Activated naive CD4-positive, alpha-beta T cell treated with anti-CD3 and anti-CD28 coated beads, Interleukin-2, amount 50 U/mL, for 24 hours (primary cell): Measurements from ENCODE around the gene NFIB.

Experiments
- H3K27ac Mint-ChIP-seq: one replicate; pipeline ENCODE4 v1.8.0; 2021; ENCODE audit warnings: mild to moderate bottlenecking, mixed read lengths
- H3K27me3 Mint-ChIP-seq: one replicate; pipeline ENCODE4 v1.8.0; 2021; ENCODE audit warnings: mixed read lengths
- H3K36me3 Mint-ChIP-seq: one replicate; pipeline ENCODE4 v1.8.0; 2021; ENCODE audit warnings: mixed read lengths
- H3K4me1 Mint-ChIP-seq: one replicate; pipeline ENCODE4 v1.8.0; 2021; ENCODE audit warnings: mixed read lengths
- H3K4me3 Mint-ChIP-seq: one replicate; pipeline ENCODE4 v1.8.0; 2021; ENCODE audit warnings: mild to moderate bottlenecking, mixed read lengths
- H3K9me3 Mint-ChIP-seq: one replicate; pipeline ENCODE4 v1.8.0; 2021; ENCODE audit warnings: mixed read lengths

NFIB gene

DNA sequence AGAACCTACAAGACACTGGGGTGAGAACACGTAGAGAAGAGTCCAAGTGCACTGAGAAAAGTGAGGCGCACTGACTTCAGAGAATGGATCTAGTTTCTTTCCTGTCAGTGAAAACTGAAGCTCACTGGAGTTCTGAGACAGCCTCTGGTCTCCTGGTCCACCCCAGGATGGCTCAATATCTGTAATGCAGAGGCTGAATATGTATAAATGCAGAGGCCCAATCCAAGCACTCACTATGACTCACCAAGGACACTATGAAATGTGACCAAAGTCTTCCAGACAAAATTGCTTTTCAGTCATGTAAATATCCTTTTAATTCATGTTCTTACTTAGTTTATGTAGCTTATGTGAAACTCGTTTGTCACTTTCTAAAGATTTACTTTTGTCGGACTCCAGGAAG, 53.8 kb downstream of the NFIB start:
- H3K27ac Mint-ChIP-seq = no peak overlapping the region
- H3K4me3 Mint-ChIP-seq = no peak overlapping the region
- H3K9me3 Mint-ChIP-seq = no peaks in the 10 kb centered on the region
- H3K4me1 Mint-ChIP-seq = no peaks in the 10 kb centered on the region
- H3K27me3 Mint-ChIP-seq = peaks cover 2% of the 10 kb centered on the region
- H3K36me3 Mint-ChIP-seq = no peaks in the 10 kb centered on the region

DNA sequence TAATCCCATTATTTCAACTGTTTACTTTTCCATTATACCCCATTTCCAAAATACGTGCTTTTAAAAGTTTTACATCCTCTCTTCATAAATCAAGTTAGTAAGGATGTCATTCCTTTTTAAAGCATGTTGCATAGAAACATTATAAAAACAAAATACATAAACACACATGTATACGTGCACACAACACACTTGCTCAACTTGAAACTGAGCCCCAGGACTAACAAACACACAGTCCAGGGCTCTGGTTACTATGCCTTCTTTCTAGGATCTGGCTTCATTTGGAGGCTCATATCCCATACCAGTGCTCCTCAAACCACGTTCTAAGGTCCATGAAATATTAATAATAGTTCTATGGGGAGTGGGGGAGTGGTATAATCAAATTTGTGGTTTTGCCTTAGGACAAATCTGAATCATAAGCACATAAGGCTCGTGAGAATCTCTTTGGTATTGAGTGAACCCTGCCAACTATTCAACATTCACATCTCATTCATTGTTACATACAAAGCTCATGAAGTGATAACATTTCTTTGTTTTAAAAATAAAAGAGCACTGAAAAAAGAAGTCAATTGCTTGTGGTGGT, 55.2 kb downstream of the NFIB start:
- H3K27me3 Mint-ChIP-seq = peaks cover under 1% of the 10 kb centered on the region

DNA sequence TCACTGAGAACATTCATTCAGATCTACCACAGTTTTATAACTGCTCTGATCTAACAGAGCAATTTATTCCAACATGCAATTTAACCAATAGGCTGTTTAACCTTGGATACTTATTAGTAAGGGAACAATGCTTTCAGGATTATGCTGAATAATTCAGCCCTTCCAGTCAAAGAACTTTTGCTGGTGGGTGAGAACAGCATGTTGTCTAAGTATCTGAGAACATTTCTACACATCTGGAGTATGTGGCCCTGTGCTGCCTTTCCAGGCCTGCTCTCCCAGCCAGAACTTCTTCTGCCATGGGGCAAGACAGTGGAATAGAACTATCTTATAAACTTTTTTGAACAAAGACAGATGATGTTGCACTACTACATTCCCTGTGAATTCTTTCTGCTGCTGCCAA, 55.8 kb downstream of the NFIB start:
- H3K4me1 Mint-ChIP-seq = no peaks in the 10 kb centered on the region

More for the DNA sequence above, 55.2 kb downstream of the NFIB start:
- Mint-ChIP-seq H3K27ac (no peak overlapping the region), H3K36me3 (no peaks in the 10 kb centered on the region), H3K9me3 (no peaks in the 10 kb centered on the region), H3K4me3 (no peak overlapping the region), H3K4me1 (no peaks in the 10 kb centered on the region)

DNA sequence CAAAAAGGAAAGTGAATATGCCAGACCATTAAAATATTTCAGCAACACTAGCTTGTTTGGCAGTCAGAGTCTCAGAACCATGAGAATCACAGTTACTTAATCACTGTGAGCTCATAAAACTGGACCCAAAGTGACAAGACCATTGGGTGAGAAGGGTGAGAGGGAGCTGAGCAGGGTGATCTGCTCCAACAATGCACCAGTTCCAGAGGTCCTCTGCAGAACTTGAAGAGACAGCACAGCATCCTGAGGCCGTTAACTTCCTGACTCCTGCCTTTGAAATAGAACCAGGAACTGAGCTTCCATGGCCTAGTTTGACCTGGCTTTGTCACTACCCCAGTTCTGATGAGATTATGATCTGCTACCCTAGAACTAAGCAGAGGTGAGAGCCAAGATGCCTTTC, 57.4 kb downstream of the NFIB start:
- H3K36me3 Mint-ChIP-seq = no peaks in the 10 kb centered on the region
- no peak overlapping the region for H3K4me3 Mint-ChIP-seq
- H3K4me1 Mint-ChIP-seq = no peaks in the 10 kb centered on the region
- no peak overlapping the region for H3K27ac Mint-ChIP-seq
- H3K9me3 Mint-ChIP-seq = no peaks in the 10 kb centered on the region
- peaks cover 2% of the 10 kb centered on the region for H3K27me3 Mint-ChIP-seq

More for the DNA sequence above, 55.8 kb downstream of the NFIB start:
- Mint-ChIP-seq H3K27ac (no peak overlapping the region), H3K4me3 (no peak overlapping the region), H3K36me3 (no peaks in the 10 kb centered on the region), H3K9me3 (no peaks in the 10 kb centered on the region), H3K27me3 (peaks cover 2% of the 10 kb centered on the region)

DNA sequence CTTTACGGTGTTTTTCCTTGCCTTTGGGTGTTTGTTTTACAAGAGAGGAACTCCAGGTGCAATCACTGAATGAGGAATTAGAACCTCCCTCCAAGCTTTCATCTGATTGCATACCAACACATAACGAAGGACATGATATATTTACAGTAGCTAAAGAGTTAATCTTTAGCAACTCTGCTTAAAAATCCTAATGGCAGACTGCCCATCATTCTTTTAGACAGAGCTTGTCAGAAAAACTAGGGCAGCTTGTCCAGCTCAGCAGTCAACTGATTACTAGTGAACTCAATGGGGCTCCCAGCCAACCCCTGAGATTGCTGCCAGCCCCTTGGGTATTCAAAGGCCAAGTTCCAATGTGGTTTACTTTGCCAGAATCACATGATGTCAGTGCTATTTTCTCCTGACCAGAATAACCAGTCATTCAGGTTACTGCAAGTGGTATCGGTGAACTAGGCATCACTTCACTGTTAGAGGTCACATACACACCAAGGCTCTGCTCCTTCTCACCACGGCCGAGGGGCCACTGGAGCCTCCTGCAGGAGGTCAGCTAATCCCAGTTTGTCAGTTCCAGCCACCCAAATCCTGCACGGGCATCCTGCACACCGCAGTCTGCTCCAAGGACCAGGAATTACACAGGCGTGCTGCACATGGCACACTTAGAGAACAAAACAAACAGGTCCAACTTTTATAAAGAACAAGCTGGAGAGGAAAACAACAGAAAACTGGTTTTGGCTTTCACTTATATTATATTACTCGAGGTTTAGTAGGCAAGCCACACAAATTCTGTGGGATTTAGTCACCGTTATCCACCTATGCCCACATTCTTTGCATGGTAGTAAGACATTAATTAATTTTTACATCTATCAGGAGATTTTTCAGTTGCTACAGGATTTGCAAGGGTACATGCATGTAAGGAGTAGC, 62.5 kb downstream of the NFIB start:
- no peaks in the 10 kb centered on the region for H3K9me3 Mint-ChIP-seq
- H3K27ac Mint-ChIP-seq = no peak overlapping the region
- H3K4me1 Mint-ChIP-seq = no peaks in the 10 kb centered on the region
- peaks cover 4% of the 10 kb centered on the region for H3K27me3 Mint-ChIP-seq
- no peaks in the 10 kb centered on the region for H3K36me3 Mint-ChIP-seq
- no peak overlapping the region for H3K4me3 Mint-ChIP-seq

DNA sequence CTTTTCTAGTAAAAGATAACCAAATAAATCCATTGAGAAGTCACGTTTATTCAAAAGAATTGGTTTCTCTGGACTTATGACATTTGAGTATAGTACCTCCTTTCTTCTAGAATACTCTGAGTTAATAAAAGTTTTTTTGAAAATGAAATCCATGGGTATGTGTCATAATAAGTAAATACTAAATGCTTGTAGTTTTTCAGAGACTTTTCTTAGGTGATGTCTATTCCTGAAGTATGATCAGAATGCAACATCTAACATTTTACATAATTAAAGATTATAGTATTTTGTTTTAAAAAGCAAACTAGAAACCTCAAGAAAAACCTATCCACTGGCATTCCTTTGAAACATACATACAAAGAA, 63.2 kb downstream of the NFIB start:
- H3K4me3 Mint-ChIP-seq = no peak overlapping the region
- H3K27ac Mint-ChIP-seq = no peak overlapping the region
- no peaks in the 10 kb centered on the region for H3K9me3 Mint-ChIP-seq
- H3K27me3 Mint-ChIP-seq = peaks cover 4% of the 10 kb centered on the region
- H3K36me3 Mint-ChIP-seq = no peaks in the 10 kb centered on the region
- no peaks in the 10 kb centered on the region for H3K4me1 Mint-ChIP-seq

DNA sequence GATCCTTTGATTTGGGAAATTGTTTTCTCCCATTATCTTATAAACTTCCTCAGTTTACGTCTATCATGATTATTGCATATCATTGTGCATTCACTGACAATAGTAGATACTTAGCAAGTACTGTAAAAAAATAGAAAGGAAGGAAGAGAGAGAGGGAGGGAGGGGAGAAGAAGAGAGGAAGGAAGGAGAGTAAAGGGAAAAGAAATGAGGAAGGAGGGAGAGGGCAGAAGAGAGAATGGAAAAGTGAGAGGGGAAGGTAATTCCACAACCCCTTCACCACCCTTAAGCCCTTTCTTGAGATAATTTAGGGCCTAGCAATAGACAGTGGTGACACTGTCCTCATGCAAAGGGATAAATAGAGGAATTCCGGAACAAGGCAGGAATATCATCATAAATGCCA, 64.4 kb downstream of the NFIB start:
- Mint-ChIP-seq H3K27me3 (peaks cover 4% of the 10 kb centered on the region), H3K4me1 (no peaks in the 10 kb centered on the region), H3K27ac (no peak overlapping the region), H3K36me3 (no peaks in the 10 kb centered on the region), H3K9me3 (no peaks in the 10 kb centered on the region), H3K4me3 (no peak overlapping the region)

DNA sequence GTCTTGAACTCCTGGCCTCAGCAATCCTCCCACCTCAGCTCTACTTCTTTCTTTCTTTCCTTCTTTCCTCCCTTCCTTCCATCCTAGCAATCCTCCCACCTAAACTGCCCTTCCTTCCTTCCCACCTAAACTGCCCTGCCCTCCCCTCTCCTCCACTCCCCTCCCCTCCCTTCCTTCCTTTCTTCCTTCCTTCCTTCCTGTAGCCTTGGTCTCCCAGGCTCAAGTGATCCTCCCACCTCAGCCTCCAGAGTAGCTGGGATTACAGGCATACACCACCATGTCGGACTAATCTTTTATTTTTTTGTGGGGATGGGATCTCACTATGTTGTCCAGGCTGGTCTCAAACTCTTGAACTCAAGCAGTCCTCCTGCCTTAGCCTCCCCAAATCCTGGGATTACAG, 65.8 kb downstream of the NFIB start:
- no peak overlapping the region for H3K4me3 Mint-ChIP-seq
- no peak overlapping the region for H3K27ac Mint-ChIP-seq
- no peaks in the 10 kb centered on the region for H3K36me3 Mint-ChIP-seq
- H3K9me3 Mint-ChIP-seq = no peaks in the 10 kb centered on the region
- peaks cover 2% of the 10 kb centered on the region for H3K27me3 Mint-ChIP-seq
- no peaks in the 10 kb centered on the region for H3K4me1 Mint-ChIP-seq

DNA sequence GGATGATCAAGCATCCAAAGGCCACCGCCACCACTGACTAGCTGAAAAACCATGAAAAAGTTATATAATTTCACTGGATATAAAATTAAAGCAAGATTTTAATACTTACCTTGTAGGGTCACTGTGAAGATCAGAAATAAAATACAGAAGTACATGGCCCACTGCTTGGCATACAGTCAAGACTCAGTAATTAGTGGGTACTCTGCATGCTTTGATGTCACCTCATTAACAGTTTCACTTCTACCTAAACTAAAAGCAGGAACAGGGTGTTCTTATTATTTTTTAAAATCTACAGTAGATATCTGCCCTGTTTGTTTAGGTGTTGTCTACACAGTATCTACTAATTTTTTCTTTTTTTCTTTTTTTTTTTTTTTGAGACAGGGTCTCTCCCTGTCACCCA, 66.4 kb downstream of the NFIB start:
- H3K4me1 Mint-ChIP-seq = no peaks in the 10 kb centered on the region
- H3K36me3 Mint-ChIP-seq = no peaks in the 10 kb centered on the region
- H3K27ac Mint-ChIP-seq = no peak overlapping the region
- H3K27me3 Mint-ChIP-seq = peaks cover 2% of the 10 kb centered on the region
- no peak overlapping the region for H3K4me3 Mint-ChIP-seq
- no peaks in the 10 kb centered on the region for H3K9me3 Mint-ChIP-seq

DNA sequence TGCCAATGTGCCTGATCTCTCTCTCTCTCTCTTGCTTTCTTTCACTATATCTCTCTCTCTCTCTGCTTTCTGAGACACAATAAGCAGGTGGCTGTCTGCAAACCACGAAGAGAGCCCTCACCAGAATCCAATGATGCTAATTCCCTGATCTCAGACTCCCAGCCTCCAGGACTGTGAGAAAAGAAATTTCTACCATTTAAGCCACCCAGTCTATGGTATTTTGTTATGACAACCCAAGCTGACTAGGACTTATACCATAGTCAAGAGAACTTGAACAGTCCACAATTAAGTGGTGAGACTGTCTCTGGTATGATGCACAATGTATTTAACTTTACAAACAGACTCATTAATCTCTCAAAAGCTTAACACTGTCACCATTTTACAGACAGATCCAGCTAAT, 67.0 kb downstream of the NFIB start:
- no peak overlapping the region for H3K4me3 Mint-ChIP-seq
- no peaks in the 10 kb centered on the region for H3K4me1 Mint-ChIP-seq
- no peaks in the 10 kb centered on the region for H3K9me3 Mint-ChIP-seq
- no peaks in the 10 kb centered on the region for H3K36me3 Mint-ChIP-seq
- H3K27ac Mint-ChIP-seq = no peak overlapping the region
- H3K27me3 Mint-ChIP-seq = peaks cover 2% of the 10 kb centered on the region

DNA sequence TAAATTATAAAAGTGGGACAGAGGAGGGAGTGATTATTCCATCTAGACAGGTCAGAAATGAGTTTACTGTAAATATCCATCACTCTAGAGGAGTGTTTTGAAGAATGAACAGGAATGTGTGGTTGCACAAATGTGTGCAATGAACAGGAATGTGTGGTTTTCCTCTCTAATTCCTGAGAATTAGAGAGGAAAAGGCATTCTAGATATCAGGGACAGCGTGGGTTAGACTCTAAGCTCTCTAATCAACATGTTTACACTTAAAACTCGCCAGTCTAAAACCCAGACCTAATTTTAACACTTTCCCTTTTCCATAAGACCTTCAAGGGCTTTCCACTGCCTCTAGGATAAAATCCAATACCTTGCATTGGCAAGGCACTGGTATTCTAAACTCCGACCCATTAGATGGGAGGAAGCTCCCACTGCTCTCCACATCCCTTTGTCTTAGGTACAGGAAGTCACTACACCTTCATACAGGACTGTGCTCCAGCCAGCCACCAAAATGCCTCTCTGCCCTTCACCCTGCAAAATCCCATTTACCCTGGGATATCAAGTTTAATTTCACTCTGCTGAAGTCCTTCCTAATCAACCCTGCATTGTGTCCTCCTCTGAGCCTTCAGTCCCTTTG, 67.9 kb downstream of the NFIB start:
- Mint-ChIP-seq H3K9me3 (no peaks in the 10 kb centered on the region), H3K36me3 (no peaks in the 10 kb centered on the region), H3K27ac (no peak overlapping the region), H3K4me1 (no peaks in the 10 kb centered on the region), H3K27me3 (peaks cover 2% of the 10 kb centered on the region), H3K4me3 (no peak overlapping the region)

DNA sequence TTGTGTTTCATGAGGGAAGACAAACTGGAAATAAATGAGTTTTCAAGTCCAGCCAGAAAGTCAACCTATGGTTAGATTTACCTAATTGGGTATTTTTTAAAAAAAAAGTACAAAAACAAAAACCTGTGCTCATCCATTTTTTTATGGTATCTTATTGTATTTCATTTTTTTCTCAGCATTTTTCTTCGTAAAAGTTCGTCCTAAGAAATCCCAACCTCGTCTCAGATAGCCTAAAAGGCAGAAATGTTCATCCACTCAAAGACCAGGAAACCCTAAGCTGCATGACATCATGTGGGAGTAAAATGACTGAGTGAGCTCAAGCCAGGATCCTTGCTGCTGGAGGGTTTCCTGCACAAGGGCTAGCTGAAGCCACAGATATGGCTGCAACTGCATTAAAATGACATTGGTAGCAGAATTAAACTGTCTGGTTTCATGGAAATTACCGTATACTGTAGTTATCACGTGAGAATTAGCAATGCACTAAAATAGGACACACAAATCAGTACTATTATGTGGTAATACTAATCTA, 70.4 kb downstream of the NFIB start:
- Mint-ChIP-seq H3K36me3 (no peaks in the 10 kb centered on the region), H3K4me3 (no peak overlapping the region), H3K9me3 (no peaks in the 10 kb centered on the region), H3K27ac (no peak overlapping the region), H3K27me3 (no peaks in the 10 kb centered on the region), H3K4me1 (no peaks in the 10 kb centered on the region)

DNA sequence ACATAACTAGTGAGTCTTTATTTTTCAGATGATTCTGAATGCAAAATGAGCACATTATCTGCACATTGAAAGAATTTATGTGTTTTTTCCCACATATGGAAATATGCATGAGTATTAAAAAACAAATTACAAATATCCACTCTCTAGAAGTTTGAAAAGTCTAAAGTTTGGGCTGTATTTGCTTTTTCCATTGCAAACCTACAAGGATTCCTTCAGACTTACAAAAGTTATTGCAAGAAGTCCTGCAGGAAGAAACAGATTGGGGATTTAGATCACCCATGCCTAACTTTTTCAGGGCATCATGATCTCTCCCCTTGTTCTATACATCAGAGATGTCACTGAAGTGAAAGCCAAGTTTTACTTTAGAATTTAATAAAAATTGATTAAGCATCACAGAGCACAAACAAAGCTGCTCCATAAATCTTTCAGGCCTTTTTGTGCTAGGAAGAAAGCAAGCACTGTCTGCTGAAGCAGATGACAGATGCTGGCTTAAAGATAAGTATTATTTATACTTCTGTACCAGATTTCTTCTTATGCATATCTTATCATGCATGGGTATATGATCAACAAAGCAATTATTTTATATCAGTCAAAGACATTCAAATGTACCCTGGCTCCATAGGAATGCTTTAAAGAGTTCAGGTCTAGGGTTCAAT, 71.7 kb downstream of the NFIB start:
- H3K27me3 Mint-ChIP-seq = no peaks in the 10 kb centered on the region
- no peak overlapping the region for H3K27ac Mint-ChIP-seq

DNA sequence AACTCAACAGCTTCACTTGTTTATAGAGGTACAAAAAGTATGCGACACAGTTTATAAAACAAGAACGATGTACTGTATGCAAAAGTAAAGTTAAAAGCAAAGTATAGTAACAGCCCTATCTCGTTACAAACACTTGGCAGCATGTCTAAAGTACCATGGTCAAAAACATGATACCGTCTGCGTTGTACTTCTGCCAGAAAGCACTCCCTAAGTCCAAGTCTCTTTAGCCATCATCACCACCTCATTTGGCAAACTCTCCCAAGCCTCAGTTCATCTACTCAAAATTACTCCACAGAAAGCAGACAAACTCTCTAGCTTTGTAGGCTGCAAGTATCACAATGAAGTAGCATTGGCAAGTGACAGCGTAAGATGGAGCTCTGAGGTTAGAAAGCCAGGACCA, 73.4 kb downstream of the NFIB start:
- Mint-ChIP-seq H3K4me3 (no peak overlapping the region), H3K36me3 (no peaks in the 10 kb centered on the region), H3K27me3 (no peaks in the 10 kb centered on the region), H3K9me3 (no peaks in the 10 kb centered on the region), H3K27ac (no peak overlapping the region), H3K4me1 (no peaks in the 10 kb centered on the region)

More for the DNA sequence above, 71.7 kb downstream of the NFIB start:
- no peaks in the 10 kb centered on the region for H3K4me1 Mint-ChIP-seq
- H3K9me3 Mint-ChIP-seq = no peaks in the 10 kb centered on the region
- H3K36me3 Mint-ChIP-seq = no peaks in the 10 kb centered on the region
- no peak overlapping the region for H3K4me3 Mint-ChIP-seq

DNA sequence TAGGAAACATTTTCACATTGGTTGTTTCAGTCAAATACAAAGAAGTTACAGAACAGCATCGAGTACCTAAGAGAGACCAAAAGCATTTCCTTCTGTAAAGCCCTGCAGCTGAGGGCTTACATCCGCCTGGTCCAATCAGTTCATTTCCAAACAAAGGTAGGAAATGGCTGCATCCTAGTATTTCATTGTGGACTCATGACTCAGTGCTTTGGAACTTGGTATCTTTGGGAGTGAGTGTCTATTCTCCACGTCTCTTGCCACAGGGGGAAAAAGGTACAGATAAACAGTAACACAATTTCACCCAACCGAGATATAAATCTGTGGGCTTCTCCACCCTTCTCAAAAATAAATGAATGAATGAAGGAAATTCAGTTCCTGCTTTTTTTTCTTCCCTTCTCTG, 75.4 kb downstream of the NFIB start:
- H3K4me1 Mint-ChIP-seq = no peaks in the 10 kb centered on the region
- no peak overlapping the region for H3K27ac Mint-ChIP-seq

DNA sequence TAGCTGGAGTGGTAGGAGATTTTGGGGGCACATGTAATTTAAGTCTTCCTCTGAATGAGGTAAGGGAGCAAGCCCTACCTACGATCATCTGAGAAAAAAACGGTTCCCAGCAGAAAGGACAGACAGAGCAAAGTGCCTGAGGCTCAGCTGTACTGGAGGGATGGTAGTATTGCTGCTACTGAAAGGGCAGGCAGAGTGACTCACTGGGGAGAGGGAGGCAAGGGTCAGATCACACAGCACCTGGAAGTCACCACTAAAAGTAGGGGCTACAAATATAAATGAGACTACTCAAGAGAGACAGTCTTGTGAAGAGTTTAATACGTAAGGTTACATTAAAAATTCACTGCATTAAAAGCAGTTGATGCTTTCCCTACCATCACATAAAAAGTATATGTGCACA, 75.9 kb downstream of the NFIB start:
- no peaks in the 10 kb centered on the region for H3K36me3 Mint-ChIP-seq
- H3K27me3 Mint-ChIP-seq = peaks cover 1% of the 10 kb centered on the region
- no peaks in the 10 kb centered on the region for H3K4me1 Mint-ChIP-seq
- no peak overlapping the region for H3K4me3 Mint-ChIP-seq
- H3K9me3 Mint-ChIP-seq = no peaks in the 10 kb centered on the region
- no peak overlapping the region for H3K27ac Mint-ChIP-seq

More for the DNA sequence above, 75.4 kb downstream of the NFIB start:
- Mint-ChIP-seq H3K36me3 (no peaks in the 10 kb centered on the region), H3K9me3 (no peaks in the 10 kb centered on the region), H3K4me3 (no peak overlapping the region), H3K27me3 (peaks cover 1% of the 10 kb centered on the region)
